ENCODE data around the gene SIVA1.

The SIVA1 gene

DNA sequence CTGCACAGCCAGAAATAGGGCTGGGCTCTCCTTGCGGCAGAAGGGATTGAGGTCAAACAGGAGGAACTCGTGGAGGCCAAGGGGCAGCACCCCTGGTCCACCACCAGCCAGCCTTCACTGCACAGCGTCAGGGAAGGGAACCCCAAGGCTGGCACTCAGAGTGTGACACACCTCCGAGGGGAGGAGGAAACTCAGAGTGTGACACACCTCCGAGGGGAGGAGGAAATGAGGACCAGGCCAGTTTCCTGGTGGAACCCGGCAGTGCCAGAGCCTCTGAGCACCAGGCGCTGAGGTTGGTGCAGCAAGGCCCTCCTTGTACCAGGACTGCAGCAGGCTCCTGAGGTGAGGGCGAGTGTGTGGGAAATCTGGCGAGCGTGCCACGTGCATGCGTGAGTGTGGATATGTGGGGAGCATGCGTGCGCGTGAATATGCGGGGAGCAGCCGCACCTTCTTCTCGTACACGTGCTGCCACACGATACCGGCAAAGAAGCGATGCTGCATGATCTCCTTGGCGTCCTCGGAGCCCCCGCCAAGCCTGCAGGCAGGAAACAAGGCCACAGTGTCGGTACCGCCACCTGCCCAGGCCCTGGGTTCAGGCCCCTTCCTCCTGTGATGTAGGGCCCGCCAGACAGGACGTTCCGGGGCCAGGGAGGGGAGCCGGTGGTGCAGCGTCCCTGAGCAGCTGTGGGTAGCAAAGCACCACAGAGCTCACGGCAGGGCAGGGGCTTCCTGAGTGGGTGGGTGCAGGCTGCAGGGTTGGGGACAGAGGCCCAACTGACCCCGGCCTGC lies 19.2 kb downstream of the SIVA1 start:
- DNase-seq = no peak

DNA sequence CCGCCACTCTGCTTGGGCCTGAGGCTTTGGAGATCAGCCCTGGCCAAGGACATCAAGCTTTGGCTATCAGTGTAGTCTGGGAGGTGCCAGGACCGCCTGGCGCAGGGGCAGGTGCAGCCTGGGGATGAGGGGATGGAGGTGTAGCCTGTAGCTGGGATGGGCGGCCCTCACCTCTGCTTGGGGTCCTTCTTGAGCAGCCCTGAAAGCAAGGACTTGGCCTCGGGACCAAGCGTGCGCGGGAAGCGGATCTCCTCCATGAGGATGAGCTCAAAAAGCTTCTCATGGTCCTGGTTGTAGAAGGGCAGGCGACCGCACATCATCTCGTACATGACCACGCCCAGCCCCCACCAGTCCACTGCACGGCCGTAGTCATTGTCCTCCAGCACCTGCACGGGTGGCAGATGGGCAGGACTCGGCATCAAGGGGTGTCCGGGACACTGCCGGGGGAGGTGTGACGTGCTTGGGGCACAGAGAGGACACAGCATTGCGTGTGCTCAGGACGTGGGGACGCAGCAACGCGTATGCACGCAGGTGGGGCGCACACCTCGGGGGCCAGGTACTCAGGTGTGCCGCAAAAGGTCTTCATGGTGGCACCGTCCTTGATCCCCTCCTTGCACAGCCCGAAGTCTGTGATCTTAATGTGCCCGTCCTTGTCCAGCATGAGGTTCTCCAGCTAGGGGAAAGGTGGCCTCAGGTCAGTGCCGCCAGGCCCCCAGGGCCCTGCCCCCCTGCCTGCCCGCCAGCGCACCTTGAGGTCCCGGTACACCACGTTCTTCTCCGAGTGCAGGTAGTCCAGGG lies 20.0 kb downstream of the SIVA1 start:
- no peak for DNase-seq

DNA sequence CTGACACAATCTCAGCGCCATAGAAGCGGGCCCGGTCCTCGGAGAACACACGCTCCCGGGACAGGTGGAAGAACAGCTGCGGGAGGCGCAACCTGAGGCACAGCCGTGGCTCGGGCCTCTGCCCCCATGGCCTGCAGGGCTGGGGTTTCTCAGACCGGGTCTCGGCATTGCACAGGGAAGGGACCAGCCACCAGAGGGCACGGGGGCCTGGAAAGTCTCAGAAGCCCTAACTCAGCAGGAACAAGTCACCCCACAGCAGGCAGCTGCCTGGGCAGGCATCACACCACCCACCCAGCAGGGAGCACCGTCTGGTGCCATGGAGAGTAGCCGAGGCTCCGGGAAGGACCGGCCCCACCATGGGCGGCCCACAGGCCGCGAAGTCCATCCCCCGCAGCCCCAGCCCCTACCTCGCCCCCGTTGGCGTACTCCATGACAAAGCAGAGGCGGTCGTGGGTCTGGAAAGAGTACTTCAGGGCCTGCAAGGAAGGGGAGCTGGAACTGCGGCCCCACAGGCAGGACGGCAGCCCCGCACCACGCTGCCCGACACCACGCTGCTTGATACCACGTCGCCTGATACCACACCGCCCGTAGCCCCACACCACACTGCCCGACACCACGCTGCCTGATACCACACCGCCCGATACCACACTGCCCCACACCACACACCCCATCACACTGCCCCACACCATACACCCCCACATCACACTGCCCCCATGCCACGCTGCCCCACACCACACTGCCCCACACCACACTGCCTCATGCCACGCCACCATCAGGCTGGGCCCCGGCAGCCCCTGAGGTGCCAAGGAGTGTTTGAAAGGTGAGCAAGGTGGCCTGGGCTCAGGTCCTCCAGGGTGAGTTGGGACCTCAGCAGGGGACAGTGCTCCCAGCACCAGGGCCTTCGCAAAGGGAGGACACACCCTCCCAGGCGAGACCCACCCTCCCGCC lies 20.8 kb downstream of the SIVA1 start:
- DNase-seq = no peak

DNA sequence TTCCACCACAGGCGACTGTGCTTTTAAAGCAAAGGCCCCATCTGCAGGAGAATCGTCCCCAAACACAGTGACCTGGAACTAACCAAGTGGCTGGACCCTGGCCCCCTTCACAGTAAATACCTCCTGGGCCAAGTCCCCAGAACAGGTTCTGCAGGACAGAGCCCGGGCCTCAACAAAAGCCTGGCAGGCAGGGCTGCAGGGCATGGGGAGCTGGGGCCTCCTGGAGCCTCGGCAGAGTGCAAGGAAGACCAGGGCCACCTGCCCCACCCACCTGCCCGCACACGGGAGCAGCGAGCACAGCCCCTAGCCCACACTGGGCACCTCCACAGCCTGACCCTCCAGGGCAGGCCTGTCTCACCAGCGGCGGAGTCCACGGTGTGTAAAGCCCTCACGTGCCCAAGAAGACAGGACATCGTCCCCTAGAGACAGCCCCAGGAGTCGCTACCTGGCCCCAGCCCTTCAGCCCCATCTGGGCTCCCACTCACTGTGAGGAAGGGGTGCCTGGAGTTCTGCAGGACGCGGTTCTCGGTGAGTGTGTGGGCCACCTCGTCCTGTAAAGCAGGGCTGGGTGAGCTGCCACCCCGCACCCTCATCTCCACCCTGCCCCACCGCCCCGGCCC lies 21.6 kb downstream of the SIVA1 start:
- no peak for DNase-seq

DNA sequence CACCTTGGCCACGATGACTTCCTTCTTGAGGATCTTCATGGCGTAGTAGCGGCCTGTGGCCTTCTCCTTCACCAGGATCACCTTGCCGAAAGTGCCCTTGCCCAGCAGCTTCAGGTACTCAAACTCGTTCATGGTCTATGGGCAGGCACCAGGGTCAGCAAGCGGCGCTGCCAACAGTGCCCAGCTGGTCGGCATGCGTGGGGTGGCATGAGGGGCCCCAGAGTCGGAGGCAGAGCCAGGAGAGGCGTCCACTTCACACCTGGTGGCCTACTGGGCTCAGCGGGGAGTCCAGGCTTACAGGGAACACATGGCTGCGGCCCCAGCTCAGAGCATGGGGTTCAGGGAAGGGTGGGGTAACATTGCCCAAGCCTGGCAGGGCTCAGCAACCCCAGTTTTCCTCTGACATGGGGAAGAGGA lies 22.1 kb downstream of the SIVA1 start:
- no peak for DNase-seq

DNA sequence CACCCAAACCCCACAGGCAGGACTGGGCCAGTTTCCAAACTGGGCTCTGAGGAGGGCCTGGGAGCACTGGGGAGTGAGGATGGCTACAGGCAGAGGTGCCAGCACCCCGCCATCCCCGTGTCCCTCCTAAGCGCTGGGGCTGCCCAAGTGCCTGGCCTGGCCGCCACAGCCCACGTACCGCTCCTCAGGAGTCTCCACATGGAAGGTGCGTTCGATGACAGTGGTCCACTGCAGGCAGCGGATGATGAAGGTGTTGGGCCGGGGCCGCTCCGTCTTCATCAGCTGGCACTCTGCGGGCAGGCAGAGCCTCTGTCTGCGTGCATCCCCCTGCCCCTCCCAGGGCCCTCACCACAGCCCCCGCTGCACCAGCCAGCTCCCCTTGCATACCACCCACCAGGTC lies 23.5 kb downstream of the SIVA1 start:
- no peak for DNase-seq

DNA sequence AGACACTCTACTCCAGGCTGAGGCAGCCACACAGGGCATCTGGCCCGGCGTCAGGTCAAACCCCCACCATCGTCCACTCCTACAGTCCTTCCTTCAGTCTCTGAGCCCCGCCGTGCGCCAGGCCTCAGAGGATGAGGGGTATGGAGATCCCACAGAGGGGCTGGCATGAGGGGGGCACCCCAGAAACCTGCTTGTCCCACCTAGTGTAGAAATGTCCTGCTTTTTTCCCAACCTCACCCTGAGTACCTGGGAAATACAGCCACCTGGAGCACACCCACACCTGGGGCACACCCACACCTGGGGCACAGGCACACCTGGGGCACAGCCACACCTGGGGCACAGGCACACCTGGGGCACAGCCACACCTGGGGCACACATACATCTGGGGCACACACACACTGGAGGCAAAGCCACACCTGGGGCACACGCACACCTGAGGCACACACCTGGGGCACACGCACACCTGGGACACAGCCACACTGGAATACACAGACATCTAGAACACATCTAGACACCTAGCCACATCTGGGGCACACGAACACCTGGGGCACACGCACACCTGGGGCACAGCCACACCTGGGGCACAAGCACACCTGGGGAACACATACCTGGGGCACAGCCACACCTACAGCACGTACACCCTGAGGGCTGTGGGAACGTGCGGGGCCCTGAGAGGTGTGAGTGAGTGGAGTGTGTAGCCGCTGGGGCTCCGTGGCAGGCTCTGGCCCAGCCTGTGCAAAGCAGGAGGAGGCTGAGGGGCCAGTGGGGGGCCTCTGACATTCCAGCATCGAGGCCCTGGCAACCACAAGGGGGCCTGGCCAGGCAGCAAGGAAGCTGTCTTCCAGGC lies 24.2 kb downstream of the SIVA1 start:
- DNase-seq = no peak

DNA sequence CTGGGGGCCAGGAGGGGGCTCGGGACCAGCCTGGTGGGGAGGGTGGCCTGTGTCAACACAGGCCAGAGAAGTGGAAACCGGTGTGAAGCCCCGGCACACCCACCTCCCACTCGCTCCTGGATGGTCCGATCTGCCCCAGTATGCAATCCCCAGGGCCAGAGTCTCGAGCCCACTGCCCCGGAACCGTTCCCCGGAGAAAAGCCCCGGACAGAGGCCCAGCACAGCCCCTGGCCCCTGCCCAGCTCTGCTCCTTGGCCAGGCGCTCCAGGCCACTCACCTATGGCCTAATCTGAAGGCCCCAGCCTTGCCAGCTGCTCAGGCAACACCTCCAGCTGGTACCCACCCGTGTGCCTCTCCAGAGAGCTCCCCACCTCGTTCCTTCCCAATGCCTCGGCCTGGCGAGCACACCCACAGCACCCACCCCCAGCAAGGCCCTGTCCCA lies 24.9 kb downstream of the SIVA1 start:
- no peak for DNase-seq

DNA sequence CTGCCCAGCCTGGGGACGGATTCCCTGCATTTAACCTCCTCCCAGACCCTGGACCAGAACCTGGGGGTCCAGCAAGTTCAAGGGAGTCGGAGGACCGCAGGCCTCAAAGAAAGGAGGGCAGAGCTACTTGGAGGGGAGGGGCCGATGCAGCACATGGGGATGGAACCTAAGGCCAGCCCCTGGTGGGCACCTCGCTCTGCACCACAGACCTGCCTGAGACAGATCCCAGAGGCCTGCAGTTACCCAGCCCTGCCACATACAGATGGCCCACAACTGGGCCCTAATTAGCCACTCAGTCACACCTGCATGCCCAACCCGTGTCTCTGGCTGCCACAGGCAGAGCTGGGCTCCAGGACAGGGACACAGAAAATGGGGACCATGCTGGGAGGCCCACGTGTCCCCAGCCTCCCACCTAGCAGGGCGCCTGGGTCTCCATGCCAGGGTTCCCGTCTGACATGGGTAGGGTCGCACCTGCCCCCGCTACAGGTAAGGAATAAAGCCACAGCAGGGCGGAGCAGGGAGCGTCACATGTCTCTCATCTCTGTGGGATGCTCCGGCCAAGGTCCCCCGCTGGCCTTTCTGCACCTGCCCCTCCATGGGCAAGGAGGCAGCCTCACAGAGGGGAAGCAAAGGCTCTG lies 25.9 kb downstream of the SIVA1 start:
- DNase-seq = no peak

DNA sequence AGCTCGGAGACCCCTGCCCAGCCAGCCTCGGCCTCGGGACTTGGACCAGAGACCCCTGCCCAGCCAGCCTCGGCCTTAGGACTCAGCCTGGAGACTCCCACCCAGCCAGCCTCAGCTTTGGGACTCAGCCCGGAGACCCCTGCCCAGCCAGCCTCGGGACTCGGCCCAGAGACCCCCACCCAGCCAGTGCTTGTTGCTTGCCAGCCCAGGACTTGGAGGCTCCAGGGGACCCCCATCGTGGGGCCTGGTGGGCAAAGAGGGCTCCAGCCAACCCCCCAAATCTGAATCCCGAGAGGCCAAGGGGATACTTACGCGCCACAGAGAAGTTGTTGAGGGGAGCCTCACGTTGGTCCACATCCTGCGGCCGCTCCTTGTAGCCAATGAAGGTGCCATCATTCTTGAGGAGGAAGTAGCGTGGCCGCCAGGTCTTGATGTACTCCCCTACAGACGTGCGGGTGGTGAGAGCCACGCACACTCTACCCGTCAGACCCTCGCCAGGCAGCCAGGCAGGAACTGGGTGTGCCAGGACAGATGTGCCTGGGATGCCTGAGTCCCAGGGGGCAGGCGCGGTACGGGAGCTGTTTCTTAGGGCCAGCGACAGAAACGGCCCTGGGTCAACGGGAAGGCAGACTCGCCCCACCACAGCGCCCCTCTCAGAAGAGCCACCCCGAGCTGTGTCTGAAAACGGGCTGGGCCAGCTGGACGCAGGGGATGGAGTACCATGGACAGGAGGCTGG lies 27.0 kb downstream of the SIVA1 start:
- DNase-seq = no peak

DNA sequence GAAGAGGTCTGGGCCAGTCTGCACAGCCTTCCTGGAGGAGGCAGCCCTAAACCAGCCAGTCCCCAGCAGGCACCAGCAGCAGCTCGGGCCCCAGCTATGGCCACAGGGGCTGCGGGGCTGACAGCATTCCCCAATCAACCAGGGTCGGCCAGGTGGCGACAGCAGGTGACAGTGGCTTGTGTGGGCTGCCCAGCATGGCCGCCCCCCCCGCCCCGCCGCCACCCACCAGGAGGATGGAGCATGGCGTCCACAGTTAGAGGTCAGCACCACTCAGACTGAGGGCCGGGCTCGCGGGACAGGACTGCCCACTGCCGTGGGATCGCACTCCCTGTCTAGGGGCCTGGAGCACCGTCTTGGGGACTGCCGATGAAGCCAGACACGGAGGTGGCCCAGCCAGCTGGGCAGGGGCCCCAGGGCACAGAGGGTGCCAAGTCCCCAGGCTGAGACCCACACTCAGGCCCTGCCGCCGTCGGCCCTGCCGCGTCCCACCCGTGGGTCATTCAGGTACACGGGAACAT lies 27.6 kb downstream of the SIVA1 start:
- DNase-seq = no peak

DNA sequence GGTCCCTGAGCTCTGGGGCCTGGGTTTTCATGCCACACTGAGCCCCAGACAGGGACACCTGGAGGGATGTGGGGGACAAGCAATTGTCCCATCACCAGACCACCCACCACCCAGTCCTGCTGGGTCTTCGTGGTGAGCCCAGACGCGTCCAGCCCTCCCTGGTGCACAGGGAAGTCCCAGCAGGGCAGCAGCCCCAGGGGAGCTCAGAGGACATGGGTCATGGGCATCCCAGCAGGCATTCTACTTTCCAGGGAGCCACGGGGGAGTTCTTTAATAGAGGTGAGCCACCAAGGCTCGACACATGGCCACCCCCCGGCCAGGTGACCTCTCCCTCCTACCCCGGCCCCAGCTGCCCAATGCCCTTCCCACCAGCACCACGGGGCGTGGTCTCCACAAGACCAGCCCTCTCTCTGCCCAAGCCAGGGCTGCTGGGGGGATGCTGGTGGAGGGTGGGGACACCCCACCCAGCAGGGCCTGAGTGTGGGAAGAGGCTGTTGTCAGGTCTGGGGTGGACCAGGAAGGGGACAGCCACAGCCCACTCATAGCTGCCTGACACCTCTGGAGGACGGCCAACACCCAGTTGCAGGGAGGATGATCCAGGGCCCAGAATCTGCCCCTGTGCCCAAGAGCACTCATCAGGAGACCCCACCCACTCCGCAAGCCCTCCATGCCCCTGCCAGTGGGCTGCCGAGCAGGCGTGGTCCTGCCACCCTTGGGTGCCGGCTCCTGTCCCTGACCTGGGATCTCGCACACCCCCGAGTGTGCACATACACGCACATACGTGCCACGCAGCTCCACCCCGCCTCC lies 28.5 kb downstream of the SIVA1 start:
- no peak for DNase-seq

DNA sequence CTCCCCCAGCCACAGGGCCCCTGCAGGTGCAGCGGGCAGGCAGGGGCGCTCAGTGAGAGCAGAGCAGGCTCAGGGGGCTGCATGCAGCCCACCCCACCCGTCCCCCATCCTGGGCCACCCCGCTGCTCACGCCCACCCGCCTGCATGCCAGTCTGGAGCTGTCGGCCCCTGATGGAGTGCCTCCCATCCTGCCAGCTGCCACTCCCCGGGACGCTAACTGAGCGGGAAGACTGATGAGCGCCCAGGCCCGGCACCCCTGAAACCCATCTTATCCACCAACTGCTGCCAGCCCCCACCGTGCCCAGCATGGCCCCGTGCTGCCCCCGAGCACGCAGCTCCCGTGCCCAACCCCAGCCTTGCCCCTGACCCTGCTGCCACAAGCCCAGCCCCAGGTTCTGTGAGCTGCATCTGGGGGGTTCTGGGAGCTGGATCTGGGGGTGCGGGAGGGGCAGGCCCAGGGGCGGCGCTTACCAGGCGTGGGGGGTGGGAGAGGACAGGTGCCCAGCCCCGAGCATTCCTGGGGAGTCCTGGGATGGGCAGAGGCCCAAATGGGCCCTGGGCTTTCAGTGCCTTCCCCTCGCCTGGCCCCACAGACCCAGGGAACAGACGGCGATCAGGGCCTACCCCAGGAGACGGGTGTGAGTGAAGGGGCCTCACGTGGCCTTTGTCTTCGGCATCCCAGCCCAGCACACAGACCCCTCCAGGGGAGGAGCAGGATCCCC lies 29.3 kb downstream of the SIVA1 start:
- no peak for DNase-seq

DNA sequence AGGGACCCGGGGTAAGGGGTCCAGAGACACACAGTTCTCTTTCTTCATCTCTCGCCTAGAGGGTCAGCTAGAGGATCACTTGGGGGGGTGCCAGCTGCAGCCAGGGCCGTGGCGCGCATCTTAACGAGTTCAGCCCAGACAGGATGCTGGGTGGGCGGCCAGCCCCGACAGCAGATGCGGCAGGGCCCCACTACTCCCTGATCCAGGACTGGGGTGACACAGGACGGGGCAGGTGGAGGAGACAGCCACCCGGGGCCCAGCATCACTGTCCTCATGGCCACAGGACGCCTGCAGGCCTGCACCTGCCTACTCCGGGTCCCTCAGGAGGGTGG lies 29.8 kb downstream of the SIVA1 start:
- DNase-seq = no peak

DNA sequence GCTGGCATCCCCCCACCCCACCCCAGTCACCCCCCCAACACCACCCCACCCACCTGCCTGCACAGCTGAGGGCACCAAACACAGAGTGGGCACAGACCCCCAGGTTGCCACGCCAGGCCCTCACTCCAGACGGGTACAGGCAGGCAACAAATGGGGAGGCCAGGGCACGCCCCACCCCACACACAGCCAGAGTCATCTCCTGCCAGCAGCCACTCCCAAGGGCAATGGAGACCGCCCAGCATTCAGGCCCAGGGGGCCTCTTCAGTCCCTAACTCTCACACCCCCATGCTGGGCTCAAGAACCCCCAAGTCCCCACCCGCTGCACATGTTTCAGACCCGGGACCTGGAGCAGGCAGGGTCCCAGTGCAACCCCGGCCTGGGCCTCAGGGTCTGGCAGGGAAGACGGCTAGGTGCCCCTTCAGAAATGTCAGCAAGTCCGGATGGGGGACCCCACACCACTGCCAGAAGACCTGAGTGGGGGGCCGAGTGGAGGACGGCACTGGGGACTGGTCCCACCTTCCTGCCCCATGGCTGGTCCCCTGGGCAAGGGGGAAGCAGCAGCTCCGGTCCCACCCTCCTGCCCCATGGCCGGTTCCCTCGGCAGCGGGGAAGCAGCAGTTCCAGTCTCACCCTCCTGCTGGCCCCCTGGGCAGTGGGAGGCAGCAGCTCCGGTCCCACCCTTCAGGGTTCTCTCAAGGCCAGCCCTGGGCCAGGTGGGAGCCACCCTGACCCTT lies 30.7 kb downstream of the SIVA1 start:
- DNase-seq = no peak

DNA sequence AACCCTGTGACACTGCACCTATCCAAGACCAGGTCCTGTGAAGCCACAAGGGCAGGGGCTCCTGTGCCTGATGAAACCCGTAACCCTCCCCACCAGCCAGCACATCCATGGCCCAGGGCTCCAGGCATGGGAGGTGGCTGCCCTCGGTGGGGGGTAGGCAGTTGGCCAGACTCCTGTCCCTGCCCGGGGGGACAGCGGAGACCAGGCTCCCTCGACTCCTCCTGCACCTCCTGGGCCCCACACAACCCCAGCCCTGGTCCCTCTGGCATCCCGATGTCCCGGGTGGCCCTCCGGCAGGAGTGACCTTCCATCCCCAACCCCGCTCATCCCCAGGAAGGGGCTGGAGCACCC lies 31.2 kb downstream of the SIVA1 start:
- no peak for DNase-seq

DNA sequence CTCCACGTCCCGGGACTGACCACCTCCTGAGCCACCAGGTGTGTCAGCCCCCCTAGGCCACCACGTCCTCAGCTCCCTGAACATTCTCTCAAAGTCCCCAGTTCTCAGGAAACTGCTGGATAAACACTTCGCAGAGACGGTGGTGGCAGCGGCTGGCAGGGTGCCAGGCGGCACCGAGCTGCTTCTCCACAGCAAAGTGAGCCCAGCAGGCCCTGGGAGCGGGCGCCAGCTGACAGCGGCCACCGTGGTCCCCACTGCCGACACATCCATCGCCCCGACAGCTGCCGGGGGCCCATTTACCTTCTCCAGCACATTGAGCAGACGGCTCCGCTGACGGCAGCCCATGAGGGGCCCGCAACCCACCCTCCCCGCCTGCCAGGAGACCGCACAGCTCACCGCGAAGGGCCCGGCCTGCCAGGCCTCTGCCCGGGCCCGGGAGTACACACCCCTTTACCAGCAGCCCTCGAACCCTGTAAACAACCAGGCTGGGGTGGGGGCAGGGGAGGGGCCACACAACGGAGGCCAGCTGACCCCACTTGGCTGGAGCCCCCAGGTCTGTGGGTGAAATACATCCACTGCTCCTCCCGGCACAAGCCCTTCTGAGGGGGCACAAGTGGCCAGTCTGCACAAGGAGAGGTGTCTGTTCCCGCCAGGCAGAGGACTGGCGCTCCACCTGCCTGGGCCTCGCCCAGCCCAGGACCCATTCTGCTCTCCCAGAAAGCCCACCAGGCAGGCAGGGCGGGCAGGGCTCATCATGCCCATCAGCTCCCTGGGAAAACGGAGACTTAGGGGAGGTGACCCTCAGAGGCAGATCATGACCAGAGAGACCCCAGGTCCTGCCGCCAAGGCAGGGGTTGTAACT lies 32.1 kb downstream of the SIVA1 start:
- DNase-seq = no peak

All from fibroblast of skin of scalp (primary cell).